T-helper 1 cell (primary cell): ENCODE results near the gene GREB1L.
"Not testable (repeated sequence)": the region's sequence is repeated elsewhere in the genome, so short reads cannot be mapped to it uniquely, and the experiment has no call there.

Experiments used
- DNase-seq, 5 donors: peaks; one replicate each; pipeline ENCODE4 v3.0.0-alpha.2; 2012 to 2020

The GREB1L gene

GRCh38 chr18:21264651-21265050 lies 22.6 kb downstream of the GREB1L start:
- no peak for DNase-seq

GRCh38 chr18:21265971-21266673 lies 24.1 kb downstream of the GREB1L start:
- no peak for DNase-seq

GRCh38 chr18:21267400-21267799 lies 25.4 kb downstream of the GREB1L start:
- no peak for DNase-seq

- no peak for DNase-seq
Measured at GRCh38 chr18:21269349-21269748, 27.3 kb downstream of the GREB1L start.

GRCh38 chr18:21270453-21270852 lies 28.4 kb downstream of the GREB1L start:
- no peak for DNase-seq

DNA sequence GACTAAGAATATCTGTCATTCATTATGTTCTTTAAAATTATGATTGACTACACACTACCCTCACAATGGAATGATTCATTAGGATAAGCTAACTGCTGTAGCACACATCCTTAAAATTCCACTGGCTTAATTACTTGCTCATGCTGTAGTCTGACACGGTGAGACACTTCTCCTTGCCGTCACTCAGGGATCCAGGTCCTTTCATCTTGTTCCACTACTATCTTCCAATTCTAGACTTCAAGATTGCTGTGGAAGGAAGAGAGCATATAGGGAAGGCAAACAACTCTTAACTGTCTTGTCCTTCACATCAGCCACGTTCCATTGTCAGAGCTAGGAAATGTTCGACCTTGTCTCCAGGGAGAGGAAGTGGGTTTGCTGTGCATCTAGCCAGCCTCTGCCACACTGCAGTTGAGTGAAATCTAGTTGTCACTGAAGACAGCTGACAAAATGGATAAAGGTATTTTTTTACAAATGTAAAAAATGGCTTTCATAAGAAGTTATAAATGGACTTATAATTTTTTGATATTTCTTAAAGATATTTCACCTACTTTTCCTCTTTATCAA lies 30.1 kb downstream of the GREB1L start:
- DNase-seq: no peak

- DNase-seq: no peak
Measured at GRCh38 chr18:21273568-21273967, 31.5 kb downstream of the GREB1L start.

DNA sequence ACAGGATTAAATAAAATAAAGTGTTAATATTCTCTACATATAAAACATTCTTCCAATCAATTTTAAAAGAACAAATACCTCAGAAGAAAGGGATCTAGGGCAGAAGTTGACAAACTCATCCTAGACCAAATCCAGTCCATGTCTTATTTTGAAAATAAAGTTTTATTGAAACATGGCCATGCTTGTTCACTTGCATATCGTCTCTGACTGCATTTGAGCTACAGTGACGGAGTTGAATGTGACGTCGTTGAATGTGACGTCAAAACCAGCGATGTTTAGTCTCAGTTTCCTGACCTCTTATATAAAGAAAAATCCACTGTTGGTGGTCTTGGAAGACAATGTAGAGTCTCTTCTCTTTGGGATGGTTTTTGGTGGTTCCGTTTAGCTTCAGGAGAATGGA lies 33.6 kb downstream of the GREB1L start:
- no peak for DNase-seq

DNA sequence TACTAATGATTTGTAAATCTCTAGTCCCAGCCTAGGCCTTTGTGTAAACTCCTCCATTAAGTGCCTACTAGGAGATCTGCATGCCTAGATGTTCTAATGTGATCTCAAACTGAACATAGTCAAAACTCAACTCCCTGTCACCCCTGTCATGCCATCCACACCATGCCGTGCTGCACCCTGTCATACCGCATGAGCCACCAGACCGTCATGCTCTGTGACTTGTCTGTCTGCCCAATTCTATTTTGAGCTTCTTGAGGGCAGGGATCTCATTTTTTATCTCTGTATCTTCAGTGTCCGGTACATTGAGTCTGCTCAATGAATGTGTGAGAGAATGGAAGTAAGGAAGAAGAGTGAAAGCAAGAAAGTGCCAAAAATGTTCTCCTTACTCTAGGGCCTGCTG lies 35.5 kb downstream of the GREB1L start:
- no peak for DNase-seq

- not testable (repeated sequence) for DNase-seq
Measured at GRCh38 chr18:21278218-21278617, 36.2 kb downstream of the GREB1L start.

GRCh38 chr18:21281603-21282002 lies 39.6 kb downstream of the GREB1L start:
- no peak for DNase-seq

- no peak for DNase-seq
Measured at GRCh38 chr18:21284540-21284939, 42.5 kb downstream of the GREB1L start.

GRCh38 chr18:21289827-21290226 lies 47.8 kb downstream of the GREB1L start:
- DNase-seq: no peak

GRCh38 chr18:21291106-21291505 lies 49.1 kb downstream of the GREB1L start:
- DNase-seq: no peak

GRCh38 chr18:21293479-21293878 lies 51.4 kb downstream of the GREB1L start:
- DNase-seq: no peak

- DNase-seq: no peak
Measured at GRCh38 chr18:21295101-21295500, 53.1 kb downstream of the GREB1L start.

- DNase-seq: no peak
Measured at GRCh38 chr18:21296045-21296444, 54.0 kb downstream of the GREB1L start.

DNA sequence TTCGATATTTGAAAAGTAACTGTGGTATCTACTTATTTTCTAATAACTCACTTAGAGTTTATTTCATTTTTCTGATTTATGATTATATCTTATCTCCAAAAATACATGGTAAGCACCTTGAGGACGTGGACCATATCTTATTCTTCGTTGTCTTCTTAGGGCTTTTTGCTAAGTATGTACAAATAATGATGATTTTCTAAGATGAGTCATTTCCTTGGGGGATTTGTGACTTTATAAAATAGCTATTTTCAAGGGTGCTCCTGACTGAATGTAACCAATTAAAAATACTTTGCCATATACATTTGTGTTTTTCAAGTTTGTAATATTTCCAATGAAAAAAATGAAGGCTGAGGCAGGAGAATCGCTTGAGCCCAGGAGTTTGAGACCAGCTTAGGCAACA lies 56.3 kb downstream of the GREB1L start:
- no peak for DNase-seq

DNA sequence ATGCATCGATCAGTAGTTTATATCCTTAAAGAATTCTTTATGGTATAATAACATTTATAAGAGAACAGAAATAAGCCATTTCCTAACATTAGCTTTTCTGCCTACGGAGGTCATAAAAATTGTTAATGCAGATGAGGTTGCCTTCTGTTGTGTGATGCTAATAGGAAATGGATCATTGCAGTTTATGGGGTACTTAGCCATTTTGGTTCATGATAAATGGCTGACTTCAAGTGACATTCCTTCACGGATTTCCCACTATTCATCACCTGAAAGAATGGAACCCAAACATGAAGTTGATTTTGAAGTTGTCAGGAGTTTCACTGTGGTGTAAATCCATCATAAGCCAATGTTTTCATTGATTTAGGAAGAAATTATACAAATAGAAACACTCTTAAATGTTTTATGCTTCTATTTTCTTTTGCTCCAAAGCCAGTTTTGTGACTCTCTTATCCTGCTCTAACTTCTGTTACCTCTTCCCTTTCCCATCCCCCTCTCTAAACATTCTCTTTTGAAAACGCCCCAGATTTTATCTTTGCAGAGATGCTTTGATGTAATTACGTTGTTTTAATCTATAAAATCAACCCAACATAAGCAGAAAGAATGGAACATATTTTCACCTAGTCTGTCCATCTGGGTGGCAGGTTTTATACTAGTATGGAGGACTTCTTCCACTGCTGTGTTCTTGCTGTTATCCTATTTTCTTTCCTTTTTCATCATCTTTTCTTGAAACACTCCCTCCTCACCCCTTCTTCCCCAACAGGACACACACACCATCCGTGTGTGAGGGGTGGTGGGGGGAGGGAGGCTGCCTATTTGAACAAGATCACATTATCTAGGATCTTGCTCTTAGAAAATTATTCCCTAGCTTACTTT lies 58.2 kb downstream of the GREB1L start:
- DNase-seq: no peak

DNA sequence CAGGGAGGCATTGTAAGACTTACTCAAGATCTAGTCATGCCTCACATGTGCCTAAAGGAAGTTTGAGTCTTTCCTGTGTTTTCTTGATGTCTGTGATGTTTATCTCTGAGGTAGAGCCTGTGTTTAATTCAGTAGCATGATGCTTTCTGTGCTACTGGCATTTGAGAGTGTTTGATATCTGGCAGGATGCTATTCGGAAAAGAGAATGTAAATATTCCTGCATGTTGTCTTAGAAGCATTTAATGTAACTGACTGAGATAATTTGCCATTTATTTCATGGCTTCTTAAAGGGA lies 58.8 kb downstream of the GREB1L start:
- DNase-seq: no peak

DNA sequence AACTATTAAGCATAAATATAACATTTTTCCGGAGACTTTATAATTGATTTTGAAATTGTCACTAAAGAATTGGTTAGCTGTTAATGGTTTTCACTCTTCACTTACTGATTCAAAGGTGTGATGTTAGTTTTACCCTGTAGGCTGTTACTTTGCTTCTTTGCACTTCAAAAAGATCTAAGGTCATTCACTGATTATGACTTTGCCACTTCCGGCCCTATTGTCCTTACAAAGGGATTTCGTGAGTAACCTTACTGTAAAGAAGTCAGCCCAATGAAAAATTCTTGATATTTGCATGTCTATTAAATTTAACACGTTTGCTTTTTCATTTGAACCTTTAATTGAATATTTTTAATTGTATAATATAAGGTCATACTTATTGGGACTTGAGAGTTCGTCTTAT lies 61.4 kb downstream of the GREB1L start:
- no peak for DNase-seq

GRCh38 chr18:21303895-21304294 lies 61.9 kb downstream of the GREB1L start:
- no peak for DNase-seq

DNA sequence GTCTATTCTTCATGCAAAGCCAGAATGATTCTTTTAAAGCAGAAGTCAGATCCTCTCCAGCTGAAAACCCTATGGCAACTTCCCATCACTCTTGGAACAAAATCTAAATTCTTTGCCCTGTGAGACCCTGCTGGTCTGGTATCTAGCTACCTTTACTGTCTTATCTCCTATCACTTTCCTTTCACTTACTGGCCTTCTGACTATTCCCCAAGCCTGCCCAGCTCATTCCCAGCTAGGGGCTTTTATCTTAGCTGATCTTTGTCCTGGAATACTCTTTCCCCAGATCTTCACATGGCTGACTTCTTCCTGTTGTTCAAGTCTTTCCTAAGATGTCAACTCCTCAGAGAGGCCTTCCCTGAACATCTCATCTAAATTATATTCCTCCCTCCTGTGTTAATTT lies 63.6 kb downstream of the GREB1L start:
- no peak for DNase-seq

GRCh38 chr18:21306368-21306767 lies 64.3 kb downstream of the GREB1L start:
- DNase-seq: no peak
